Stimulated activated memory B cell treated with anti-CD40 and anti-IgM and Interleukin-4, amounts not matched to agents 10 μg/mL and 1 μg/mL and 100 μg/mL, for 72 hours (primary cell): ENCODE data around the gene LYG2.
"Not testable (repeated sequence)": the region's sequence is repeated elsewhere in the genome, so short reads cannot be mapped to it uniquely, and the experiment has no call there.

Source experiments
- ATAC-seq: fragments of 150-1000 bp; cut with Tn5 transposase; 2 replicates; pipeline ENCODE4 v1.10.0; 2021
- H3K27ac Mint-ChIP-seq: one replicate; pipeline ENCODE4 v1.8.0; 2022; ENCODE audit warnings: mild to moderate bottlenecking, mixed read lengths
- H3K27me3 Mint-ChIP-seq: one replicate; pipeline ENCODE4 v1.8.0; 2022; ENCODE audit warnings: mixed read lengths
- H3K36me3 Mint-ChIP-seq: one replicate; pipeline ENCODE4 v1.8.0; 2022; ENCODE audit warnings: mixed read lengths
- H3K4me1 Mint-ChIP-seq: one replicate; pipeline ENCODE4 v1.8.0; 2022; ENCODE audit warnings: mixed read lengths
- H3K4me3 Mint-ChIP-seq: one replicate; pipeline ENCODE4 v1.8.0; 2022; ENCODE audit warnings: mild to moderate bottlenecking, moderate library complexity, mixed read lengths
- H3K9me3 Mint-ChIP-seq: one replicate; pipeline ENCODE4 v1.8.0; 2022; ENCODE audit warnings: mixed read lengths

Gene LYG2

GRCh38 chr2:99255491-99256318 lies at the start of gene LYG2:
TSS of gene LYG2 (minus strand) at chr2:99255666. CDS start at chr2:99254260, 1,406 bp downstream.
- H3K36me3 Mint-ChIP-seq, result no peaks in the 10 kb centered on the region
- no peak for ATAC-seq
- peaks cover 3% of the 10 kb centered on the region for H3K9me3 Mint-ChIP-seq
- H3K4me1 Mint-ChIP-seq, result no peaks in the 10 kb centered on the region
- no peaks in the 10 kb centered on the region for H3K27me3 Mint-ChIP-seq
- no peak within 1 kb of the TSS for H3K27ac Mint-ChIP-seq
- H3K4me3 Mint-ChIP-seq, result no peak within 1 kb of the TSS

- H3K4me3 Mint-ChIP-seq, H3K27ac Mint-ChIP-seq, H3K27me3 Mint-ChIP-seq, ATAC-seq, H3K9me3 Mint-ChIP-seq, H3K4me1 Mint-ChIP-seq: not testable (repeated sequence)
- peaks cover 50% of the 10 kb centered on the region for H3K36me3 Mint-ChIP-seq
Observed at GRCh38 chr2:99301097-99301496, 45.6 kb upstream of the LYG2 start, which contains the start of gene LYG1. TSS of gene LYG1 (minus strand) at chr2:99301197. CDS start at chr2:99295670, 5,527 bp downstream.

GRCh38 chr2:99299580-99299979 lies 44.1 kb upstream of the LYG2 start:
- no peak for ATAC-seq
- no peak overlapping the region for H3K27ac Mint-ChIP-seq
- peaks cover 47% of the 10 kb centered on the region for H3K36me3 Mint-ChIP-seq
- H3K27me3 Mint-ChIP-seq, result no peaks in the 10 kb centered on the region
- H3K4me1 Mint-ChIP-seq, result no peaks in the 10 kb centered on the region
- H3K4me3 Mint-ChIP-seq, result no peak overlapping the region
- peaks cover 3% of the 10 kb centered on the region for H3K9me3 Mint-ChIP-seq

DNA sequence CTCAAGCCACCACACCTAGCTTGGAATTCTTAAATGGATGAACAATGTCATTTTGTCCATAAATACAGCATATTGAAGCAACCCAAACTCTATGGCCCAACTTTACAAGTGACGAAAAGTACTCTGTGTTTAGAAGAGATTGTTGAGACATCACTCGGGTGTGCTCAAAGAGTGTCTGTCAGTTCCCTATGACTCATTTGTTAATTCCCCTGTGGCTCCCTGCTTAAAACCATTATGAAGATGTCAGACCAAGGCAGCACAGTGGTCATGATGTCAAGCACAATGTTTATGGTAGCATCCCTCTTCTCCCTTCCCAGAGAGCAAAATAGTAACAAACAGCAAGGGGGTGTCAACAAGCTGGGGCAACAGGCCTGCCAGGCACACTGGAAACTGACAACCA lies 42.5 kb upstream of the LYG2 start:
- Mint-ChIP-seq H3K27ac (no peak overlapping the region), H3K4me1 (no peaks in the 10 kb centered on the region), H3K27me3 (no peaks in the 10 kb centered on the region), H3K9me3 (peaks cover 3% of the 10 kb centered on the region), H3K36me3 (peaks cover 37% of the 10 kb centered on the region), H3K4me3 (no peak overlapping the region)
- ATAC-seq, result no peak

- H3K27me3 Mint-ChIP-seq, result no peaks in the 10 kb centered on the region
- peaks cover 51% of the 10 kb centered on the region for H3K36me3 Mint-ChIP-seq
- ATAC-seq, result no peak
- H3K4me3 Mint-ChIP-seq, result no peak overlapping the region
- H3K4me1 Mint-ChIP-seq, result no peaks in the 10 kb centered on the region
- H3K27ac Mint-ChIP-seq, result no peak overlapping the region
- H3K9me3 Mint-ChIP-seq, result peaks cover 5% of the 10 kb centered on the region
Observed at GRCh38 chr2:99285526-99285925, 30.1 kb upstream of the LYG2 start.

GRCh38 chr2:99279969-99280695 lies 24.7 kb upstream of the LYG2 start:
- Mint-ChIP-seq H3K4me1 (no peaks in the 10 kb centered on the region), H3K4me3 (no peak overlapping the region), H3K27ac (no peak overlapping the region), H3K9me3 (peaks cover 7% of the 10 kb centered on the region), H3K36me3 (peaks cover 61% of the 10 kb centered on the region), H3K27me3 (no peaks in the 10 kb centered on the region)
- no peak for ATAC-seq

- peaks cover 7% of the 10 kb centered on the region for H3K9me3 Mint-ChIP-seq
- H3K4me1 Mint-ChIP-seq, result no peaks in the 10 kb centered on the region
- no peak overlapping the region for H3K4me3 Mint-ChIP-seq
- no peaks in the 10 kb centered on the region for H3K27me3 Mint-ChIP-seq
- no peak overlapping the region for H3K27ac Mint-ChIP-seq
- no peak for ATAC-seq
- peaks cover 48% of the 10 kb centered on the region for H3K36me3 Mint-ChIP-seq
Observed at GRCh38 chr2:99278793-99279291, 23.4 kb upstream of the LYG2 start.

GRCh38 chr2:99278195-99278765 lies 22.8 kb upstream of the LYG2 start:
- H3K36me3 Mint-ChIP-seq, result peaks cover 43% of the 10 kb centered on the region
- H3K9me3 Mint-ChIP-seq, H3K4me3 Mint-ChIP-seq, H3K27ac Mint-ChIP-seq, ATAC-seq, H3K4me1 Mint-ChIP-seq, H3K27me3 Mint-ChIP-seq: not testable (repeated sequence)

- no peak overlapping the region for H3K4me3 Mint-ChIP-seq
- peaks cover 3% of the 10 kb centered on the region for H3K9me3 Mint-ChIP-seq
- no peak overlapping the region for H3K27ac Mint-ChIP-seq
Observed at GRCh38 chr2:99275882-99276281, 20.4 kb upstream of the LYG2 start.

DNA sequence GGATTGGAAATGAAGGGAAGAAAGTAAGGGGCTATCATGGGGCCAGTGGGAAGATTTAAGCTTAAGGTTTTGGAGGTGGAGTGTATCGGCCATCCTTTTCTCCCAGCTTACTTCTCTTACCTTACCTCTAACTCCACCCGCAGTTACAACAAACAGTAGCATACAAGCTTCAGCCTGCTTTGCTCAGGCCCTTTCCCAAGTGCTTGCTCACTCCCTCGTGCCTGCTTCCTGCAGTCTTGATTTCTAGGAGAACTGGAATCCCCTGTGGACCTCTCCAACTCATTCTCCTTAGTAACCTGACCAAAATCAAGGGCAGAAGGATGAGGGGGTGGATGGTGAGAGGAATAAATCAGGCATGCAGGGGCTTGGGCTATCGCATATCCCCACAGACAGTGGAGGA lies 5.8 kb upstream of the LYG2 start:
- no peak for ATAC-seq
- H3K36me3 Mint-ChIP-seq, result no peaks in the 10 kb centered on the region
- no peaks in the 10 kb centered on the region for H3K4me1 Mint-ChIP-seq
- no peak overlapping the region for H3K27ac Mint-ChIP-seq
- no peak overlapping the region for H3K4me3 Mint-ChIP-seq
- H3K27me3 Mint-ChIP-seq, result no peaks in the 10 kb centered on the region
- no peaks in the 10 kb centered on the region for H3K9me3 Mint-ChIP-seq

More at GRCh38 chr2:99275882-99276281, 20.4 kb upstream of the LYG2 start:
- no peaks in the 10 kb centered on the region for H3K4me1 Mint-ChIP-seq
- ATAC-seq, result no peak
- H3K36me3 Mint-ChIP-seq, result peaks cover 32% of the 10 kb centered on the region
- H3K27me3 Mint-ChIP-seq, result no peaks in the 10 kb centered on the region

- Mint-ChIP-seq H3K4me1 (no peaks in the 10 kb centered on the region), H3K36me3 (no peaks in the 10 kb centered on the region), H3K27ac (no peak overlapping the region), H3K9me3 (no peaks in the 10 kb centered on the region), H3K27me3 (no peaks in the 10 kb centered on the region), H3K4me3 (no peak overlapping the region)
- ATAC-seq, result no peak
Observed at GRCh38 chr2:99260184-99260583, 4.7 kb upstream of the LYG2 start.

DNA sequence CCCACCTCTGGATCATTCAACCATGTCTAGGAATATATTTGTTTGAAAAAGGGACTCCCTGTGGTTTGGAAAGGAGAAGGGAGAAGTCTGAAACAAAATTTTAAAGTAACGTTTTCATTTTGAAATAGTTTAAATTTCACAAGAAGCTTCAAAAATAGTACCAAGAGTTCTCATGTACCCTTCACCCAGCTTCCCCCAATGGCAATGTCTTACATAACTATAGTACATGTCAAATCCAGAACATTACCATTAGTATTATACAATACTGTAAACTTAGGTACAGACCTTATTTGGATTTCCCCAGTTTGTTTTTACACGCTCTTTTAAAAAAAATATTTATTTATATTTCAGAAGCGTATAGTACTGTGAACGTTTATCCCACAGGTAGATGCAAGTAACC lies 4.0 kb upstream of the LYG2 start:
- Mint-ChIP-seq H3K27ac (no peak overlapping the region), H3K4me1 (no peaks in the 10 kb centered on the region), H3K27me3 (no peaks in the 10 kb centered on the region), H3K36me3 (no peaks in the 10 kb centered on the region), H3K4me3 (no peak overlapping the region), H3K9me3 (no peaks in the 10 kb centered on the region)
- ATAC-seq, result no peak

GRCh38 chr2:99256677-99257076 lies 1.2 kb upstream of the LYG2 start:
- Mint-ChIP-seq H3K9me3 (peaks cover 3% of the 10 kb centered on the region), H3K27me3 (no peaks in the 10 kb centered on the region), H3K4me3 (no peak overlapping the region), H3K36me3 (no peaks in the 10 kb centered on the region), H3K27ac (no peak overlapping the region), H3K4me1 (no peaks in the 10 kb centered on the region)
- ATAC-seq, result no peak

DNA sequence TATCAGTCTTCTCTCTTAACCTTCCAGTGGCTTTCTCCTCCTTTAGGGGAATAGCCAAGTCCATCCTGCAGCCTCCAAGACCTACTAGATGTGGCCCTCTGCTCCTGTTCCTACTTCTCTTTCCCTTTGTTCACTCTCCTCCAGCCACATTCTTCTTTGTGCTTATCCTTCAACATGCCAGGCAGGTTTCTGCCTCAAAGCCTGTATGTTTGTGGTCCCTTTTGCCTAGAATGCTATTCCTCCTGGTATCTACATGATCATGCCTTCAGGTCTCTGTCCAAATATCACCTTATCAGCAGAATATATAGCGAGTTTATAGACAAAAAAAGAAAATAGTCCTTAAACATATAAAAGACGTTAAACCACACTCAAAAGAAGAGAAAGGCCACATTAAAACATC lies 5.5 kb downstream of the LYG2 start:
- Mint-ChIP-seq H3K27me3 (no peaks in the 10 kb centered on the region), H3K36me3 (peaks cover 16% of the 10 kb centered on the region), H3K27ac (no peak overlapping the region), H3K9me3 (peaks cover 5% of the 10 kb centered on the region), H3K4me3 (no peak overlapping the region), H3K4me1 (no peaks in the 10 kb centered on the region)
- no peak for ATAC-seq

GRCh38 chr2:99242151-99242550 lies 13.3 kb downstream of the LYG2 start:
- no peak overlapping the region for H3K27ac Mint-ChIP-seq
- H3K27me3 Mint-ChIP-seq, result no peaks in the 10 kb centered on the region
- H3K4me1 Mint-ChIP-seq, result peaks cover 6% of the 10 kb centered on the region
- H3K9me3 Mint-ChIP-seq, result no peaks in the 10 kb centered on the region
- ATAC-seq, result no peak
- H3K4me3 Mint-ChIP-seq, result no peak overlapping the region
- H3K36me3 Mint-ChIP-seq, result peaks cover 19% of the 10 kb centered on the region
